Hematopoietic multipotent progenitor cell (in vitro differentiated cells): ENCODE results near the gene PRKCB. TPM values are rescaled to one million over a fixed set of nuclear protein-coding genes. Genes with fewer than 3 reads are reported as not detected.
"Not testable (repeated sequence)": the region's sequence is repeated elsewhere in the genome, so short reads cannot be mapped to it uniquely, and the experiment has no call there.

ENCODE experiments used
- DNase-seq, 3 donors: peaks; one replicate each; pipeline ENCODE4 v3.0.0-alpha.2; 2011 to 2015; ENCODE audit warnings: low read depth in 2 of 3, low spot score in 2 of 3
- total RNA-seq: library from RNA; depleted of rRNA; stranded (reverse); fragments of >200 nt; gene quantifications from one replicate; pipeline ENCODE4 v1.2.3, GENCODE V29; 2012

The PRKCB gene
- total RNA-seq, 1 donor = 71.6 TPM

DNA sequence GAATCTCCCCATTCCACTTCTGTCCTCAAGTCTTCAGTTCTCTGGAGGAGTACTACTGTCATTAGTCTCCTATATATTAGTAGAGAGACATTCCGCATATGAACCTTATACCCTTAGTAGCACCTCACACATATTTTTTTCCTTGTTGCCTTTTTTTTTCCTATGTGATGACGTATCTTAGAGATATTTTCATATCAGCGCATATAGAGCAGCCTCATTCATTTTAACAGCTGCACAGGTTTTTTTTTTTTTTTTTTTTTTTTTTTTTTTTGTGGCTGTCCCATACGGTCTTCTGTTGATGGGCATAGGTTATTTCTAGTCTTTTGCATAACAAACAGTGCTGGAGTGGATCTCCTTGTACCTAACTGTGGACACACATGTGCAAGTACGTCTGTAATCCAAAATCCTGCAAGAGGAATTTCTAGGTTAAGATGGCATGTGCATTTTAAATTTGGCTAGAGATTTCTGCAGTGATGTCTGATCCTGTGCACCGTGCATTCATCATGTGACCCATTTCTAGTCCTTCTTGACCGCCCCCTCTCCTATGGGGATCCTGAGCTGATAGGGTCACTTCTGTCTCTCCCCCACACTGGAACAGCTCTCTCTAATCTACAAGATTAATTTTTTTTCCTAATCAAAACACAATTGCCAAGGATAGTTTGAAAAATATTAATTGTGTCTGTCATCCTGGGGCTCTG is 64.8 kb downstream of the PRKCB start:
- DNase-seq = no peak

DNA sequence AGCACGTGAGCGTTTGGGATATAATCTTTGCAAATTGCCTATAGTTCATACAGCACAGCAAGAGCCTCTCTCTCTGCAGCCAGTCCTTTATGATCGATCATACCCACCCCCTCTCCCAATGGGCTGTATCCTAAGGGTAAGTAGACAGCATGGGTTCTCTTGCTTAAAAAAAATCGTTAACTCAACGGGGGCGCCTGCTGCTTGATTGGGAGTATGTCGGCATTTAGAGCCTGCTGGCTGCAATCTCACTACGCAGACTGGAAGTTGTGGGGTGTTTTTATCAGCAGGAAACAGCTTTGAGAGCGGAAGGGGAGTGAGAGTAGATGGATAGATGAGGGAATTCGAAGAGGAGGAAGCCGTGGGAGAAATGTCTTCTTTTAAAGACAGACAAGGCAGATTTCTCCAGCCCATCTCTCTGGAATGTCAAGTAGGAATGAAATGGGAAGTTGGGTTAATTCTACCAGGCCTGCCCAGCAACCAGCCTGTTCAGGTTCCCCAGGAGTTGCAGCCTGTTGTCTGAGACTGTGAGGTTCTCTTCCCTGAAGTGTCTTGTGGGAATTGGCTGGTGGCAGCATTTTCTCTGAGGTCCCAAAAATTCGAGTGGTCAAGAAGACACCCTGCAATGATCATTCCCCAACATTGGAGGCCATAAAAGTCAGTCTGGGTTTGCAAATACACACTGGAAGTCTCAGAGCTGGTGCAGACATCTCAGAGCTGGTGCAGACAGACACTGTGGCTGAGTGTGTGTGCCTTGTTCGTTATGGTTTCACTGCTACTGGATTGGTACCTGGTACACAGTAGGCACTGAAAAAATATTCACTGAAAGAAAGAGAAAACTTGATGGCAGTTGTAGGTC is 65.6 kb downstream of the PRKCB start:
- peak in 2 of 3 donors; percentile 96 to 99 for DNase-seq

DNA sequence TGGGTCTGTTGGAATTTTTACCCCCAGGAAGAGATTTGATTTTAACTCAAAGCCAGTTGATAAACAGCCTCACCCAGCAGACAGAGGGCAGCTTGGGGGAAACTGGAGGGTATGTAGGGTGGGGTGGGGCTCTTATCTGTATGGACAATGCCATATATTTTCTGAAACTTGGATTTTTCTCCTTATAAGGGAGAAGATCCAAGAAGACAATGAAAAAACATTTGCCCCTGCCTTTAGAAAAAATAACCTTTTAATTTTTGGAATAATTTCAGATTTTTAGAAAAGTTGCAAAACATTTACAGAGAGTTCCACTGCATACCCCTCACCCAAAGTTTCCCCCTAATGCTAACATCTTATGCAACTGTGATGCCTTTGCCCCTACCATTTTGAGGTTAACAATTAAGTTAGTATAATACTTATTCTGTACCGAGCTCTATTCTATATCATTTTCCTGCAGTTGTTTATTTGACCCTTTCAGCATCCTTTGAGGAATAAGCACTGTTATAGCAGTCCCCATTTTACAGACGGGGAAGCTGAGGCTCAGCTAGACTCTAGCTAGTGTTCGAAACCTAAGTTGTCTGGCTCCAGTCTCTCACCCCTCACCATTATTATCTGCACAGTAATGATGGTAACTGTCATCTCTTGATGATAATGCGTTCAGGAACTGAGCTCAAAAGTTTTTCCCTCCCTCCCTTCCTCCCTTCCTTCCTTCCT is 66.4 kb downstream of the PRKCB start:
- DNase-seq = no peak

DNA sequence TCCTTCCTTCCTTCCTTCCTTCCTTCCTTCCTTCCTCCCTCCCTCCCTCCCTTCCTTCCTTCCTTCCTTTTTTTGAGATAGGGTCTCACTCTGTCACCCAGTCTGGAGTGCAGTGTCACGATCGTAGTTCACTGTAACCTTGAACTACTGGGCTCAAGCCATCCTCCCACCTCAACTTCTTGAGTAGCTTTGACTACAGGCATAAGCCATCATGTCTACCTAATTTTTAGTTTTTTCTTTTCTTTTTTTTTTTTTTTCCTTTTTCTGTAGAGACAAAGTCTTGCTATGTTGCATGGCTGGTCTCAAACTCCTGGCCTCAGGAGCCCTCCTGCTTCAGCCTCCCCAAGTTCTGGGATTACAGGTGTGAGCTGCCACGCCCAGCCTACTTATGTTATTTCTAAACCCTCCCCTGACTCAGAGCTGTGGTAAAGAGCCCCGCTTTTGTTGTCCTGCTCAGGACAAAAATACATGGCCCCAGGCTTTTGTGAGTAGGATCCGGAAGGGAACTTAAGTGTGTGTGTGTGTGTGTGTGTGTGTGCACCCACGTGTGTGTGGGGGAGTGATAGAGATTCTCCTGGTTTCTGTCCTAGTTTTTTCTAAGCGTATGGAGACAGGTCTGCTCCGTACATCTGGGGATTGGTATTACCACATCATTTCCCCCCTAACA is 67.1 kb downstream of the PRKCB start:
- DNase-seq = peak in 1 of 3 donors; percentile 45

DNA sequence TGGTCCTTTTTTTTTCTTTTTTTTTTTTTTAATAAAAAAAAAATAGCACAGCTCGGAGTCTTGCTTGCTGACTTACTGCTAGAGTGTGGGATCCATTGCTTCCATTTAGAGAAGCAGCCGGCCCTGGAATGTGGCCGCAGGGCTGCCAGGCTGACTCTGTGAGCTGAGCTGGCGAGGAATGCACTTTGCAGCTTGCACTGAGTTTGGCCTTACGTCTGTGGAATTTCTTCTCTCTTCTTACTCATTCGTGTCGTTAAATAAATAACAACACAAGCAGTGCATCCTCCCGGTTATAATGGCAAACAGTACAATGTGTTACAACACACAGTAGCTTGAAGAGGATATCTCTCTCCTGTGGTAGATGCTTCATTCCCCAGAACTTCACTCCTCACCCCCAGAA is 69.2 kb downstream of the PRKCB start:
- no peak for DNase-seq

DNA sequence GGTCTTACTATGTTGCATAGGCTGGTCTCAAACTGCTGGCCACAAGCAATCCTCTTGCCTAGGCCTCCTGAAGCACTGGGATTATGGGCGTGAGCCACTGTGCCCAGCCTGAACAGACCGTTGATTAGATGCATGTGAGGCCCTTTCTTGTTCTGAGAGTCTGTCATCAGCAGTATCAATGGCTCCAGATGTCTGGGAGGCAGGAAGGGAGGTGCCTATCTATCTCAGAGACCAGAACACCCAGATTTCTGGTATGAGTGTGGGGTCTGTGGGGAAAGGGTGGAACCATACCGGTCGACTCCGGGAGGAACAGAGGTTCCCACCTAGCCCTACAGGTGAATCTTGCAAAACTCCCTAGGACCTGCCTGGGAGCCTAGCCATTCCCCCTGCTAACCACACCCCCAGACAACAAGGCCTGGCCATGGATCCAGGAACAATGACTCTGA is 71.7 kb downstream of the PRKCB start:
- peak in 2 of 3 donors; percentile 65 to 82 for DNase-seq

DNA sequence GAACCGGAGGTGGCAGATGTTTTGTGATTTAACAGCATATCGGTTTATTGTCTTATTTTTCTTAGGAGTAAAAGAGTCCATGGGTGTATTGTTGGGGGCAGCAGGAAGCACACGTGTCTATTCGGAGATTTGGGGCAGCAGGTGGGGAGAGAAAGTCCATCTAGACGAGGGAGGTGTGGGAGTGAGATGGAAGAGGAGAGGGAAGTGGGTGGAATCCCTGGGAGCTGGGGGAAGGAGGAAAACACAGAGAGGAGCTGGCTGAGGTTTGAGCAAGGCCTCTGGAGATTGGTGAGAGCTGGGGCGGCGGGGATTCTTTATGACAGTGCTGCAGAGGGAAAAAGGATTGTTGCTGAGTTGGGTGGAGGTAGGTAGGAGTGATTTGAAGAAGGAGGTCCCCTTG is 72.1 kb downstream of the PRKCB start:
- no peak for DNase-seq

DNA sequence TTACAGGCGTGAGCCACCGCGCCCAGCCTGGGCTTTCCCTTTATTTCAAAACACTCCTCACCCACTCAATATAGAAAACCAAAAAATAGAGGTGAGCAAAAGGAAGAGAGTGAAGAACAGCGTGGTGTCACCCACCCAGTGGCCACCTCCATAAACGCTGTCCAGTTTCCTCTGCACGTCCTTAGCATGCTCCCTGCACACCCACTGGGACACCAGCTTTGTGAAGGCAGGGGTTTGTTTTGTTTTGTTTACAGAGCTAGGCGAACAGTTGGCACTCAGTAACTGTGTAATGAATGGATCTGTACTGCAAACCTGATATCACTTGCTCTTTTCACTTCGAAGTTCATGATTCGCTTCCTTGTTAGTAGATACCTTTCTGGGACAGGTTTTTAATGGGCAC is 73.0 kb downstream of the PRKCB start:
- DNase-seq = no peak

DNA sequence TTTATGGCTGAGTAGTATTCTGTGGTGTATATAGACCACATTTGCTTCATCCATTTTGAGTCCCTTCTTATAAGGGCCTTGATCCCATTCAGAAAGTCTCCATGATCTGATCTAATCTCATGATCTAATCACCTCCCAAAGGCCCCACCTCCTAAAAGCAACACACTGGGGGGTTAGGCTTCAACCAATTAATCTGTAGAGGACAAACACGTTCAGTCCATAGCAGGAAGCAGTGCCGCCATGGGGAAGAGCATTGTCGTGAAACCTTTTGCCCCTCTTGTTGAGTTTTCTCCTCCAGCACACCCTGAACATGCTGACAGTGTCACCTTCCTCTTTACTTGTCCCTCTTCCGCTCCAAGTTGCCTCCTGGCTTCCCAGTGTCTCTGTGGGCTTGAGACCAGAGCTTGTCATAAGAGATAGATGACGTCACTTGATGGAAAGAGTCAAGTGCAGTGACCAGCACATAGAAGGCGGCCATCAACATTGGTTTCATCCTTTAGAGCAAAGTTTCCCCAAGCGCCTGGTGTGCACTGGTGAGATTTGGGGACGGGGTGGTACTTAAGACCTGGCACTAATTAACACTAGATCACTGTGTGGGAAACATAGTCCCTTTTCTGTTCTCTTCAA is 74.1 kb downstream of the PRKCB start:
- DNase-seq = no peak

DNA sequence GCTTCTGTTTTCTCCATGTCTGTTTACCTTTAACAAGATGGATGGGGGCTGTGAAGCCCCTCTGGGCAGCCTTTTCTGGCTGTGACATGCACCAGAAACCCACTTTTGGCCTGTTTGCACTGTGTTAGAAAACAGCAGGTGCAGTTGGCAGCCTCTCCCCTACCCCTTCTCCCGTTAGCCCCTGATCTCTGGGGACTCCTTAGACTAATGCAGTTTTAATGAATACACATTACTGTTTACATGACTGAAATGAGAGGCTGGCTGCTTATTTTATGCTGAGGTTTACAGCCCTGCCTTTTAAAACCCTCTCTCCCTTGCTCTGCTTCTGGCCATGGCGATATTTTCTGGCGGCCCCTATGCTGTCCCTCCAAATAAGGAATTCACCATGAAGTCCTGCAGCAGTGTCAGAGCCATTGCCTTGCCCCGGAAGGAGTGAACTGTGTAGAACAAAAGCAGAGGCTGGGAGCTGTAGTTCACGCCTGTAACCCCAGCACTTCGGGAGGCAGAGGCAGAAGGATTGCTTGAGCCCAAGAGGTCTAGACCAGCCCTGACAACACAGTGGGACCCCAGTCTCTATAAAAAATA is 79.3 kb downstream of the PRKCB start:
- no peak for DNase-seq

DNA sequence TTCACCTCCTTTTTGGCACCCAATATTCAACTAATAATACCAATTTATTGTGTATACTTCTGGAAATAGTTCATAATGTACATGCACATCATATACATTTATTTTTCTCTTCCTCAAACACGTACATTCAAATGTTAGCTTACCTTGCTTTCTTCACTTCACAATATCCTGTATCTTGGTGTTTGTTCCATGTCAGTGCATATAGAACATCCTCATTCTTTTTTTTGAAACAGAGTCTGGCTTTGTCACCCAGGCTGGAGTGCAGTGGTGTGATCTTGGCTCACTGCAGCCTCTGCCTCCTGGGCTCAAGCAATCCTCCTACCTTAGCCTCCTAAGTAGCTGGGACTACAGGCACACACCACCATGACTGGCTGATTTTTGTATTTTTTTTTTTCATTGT is 80.8 kb downstream of the PRKCB start:
- not testable (repeated sequence) for DNase-seq

DNA sequence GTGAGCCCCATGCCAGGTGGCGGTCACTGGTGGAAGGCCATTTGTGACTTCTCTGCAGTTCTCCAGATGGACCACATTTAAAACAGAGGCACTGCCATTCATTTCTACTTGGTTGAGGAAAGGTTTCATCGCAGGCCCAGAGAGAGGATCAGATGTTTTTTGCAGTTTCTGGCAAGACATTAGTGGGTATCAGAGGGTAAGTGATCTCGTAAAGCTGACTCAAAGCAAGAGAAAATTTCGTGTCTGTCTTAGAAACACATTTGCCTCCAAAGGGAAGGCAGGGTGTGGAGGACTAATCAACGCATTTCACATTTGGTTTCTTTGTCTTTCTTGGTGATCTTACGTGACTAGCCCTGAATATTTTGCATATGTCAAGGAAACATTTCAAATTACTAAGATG is 81.8 kb downstream of the PRKCB start:
- no peak for DNase-seq

DNA sequence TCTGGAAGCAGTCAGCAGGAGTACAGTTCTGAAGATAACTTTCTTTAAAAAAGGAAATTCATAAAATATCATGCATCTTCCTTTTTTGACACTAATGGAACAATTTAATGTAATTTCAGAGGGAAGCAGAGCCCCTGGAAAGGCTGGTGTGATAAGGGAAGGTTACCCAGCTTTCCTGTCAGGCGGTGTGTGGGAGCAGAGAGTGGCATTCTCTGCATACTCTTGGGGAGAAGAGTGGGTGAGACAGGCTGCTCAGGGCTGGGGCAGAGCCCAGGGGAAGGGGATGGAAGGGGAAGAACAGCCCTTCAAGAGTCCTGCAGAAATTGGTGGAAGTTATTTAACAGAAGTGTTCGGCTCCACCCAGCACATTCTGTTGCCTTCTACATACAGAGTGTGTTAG is 84.7 kb downstream of the PRKCB start:
- DNase-seq = no peak

DNA sequence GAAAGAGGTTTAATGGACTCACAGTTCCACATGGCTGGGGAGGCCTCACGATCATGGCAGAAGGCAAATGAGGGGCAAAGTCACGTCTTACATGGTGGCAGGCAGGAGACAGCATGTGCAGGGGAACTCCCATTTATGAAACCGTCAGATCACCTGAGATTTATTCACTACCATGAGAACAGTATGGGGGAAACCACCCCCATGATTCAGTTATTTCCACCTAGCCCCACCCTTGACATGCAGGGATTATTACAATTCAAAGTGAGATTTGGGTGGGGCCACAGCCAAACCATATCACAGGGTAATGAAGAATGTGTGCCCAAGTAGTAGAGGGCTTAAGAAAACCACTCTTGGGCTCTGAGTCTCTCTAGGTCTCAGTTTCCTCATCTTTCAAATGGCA is 85.1 kb downstream of the PRKCB start:
- DNase-seq = no peak

DNA sequence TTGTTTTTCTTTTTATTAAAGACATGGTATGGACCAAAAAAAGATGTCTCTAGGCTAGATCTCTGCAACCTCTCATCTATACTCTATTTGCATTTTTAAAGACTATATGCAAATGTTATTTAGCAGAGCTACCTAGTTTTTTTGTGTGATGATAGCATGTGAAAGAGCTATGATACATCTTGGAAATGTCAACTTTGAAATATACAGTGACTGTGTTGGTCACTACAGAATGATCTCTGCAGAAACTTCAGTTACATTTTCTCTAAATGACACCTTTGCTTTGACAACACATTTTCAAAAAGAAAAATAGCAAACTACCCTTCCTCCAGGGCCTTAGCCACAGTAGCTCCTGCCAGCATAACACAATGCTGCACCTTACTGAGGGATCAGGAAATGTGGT is 86.6 kb downstream of the PRKCB start:
- no peak for DNase-seq

DNA sequence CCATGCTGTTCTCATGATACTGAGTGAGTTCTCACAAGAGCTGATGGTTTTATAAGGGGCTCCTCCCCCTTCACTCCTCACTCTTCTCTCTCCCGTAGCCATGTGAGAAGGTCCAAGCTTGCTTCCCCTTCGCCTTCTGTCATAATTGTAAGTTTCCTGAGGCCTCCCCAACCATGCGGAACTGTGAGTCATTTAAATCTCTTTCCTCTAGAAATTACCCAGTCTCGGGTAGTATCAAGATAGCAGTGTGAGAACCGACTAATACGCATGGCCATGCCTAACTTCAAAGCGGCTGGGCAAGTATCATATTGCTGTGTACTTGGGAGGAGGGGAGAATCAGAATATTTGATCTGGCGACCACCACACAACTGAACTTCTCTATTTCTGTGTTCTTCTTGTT is 88.3 kb downstream of the PRKCB start:
- peak in 1 of 3 donors; percentile 48 for DNase-seq

DNA sequence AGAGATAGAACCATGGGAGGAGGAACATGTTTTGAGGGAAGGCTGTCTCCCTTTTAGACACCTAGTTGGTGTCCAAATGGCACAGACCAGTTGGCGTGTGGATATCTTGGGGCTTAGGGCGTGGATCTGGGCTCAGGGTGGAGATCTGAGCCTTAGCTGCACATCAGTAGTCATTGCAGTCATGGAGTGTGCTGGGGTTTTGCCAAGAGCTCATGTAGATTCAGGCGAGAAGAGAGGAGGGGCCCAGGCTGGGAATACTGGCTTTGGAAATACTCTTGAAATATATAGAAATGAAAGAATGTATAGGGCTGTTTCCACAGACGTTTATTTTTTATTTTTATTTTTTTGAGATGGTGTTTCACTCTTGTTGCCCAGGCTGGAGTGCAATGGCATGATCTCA is 92.0 kb downstream of the PRKCB start:
- no peak for DNase-seq

DNA sequence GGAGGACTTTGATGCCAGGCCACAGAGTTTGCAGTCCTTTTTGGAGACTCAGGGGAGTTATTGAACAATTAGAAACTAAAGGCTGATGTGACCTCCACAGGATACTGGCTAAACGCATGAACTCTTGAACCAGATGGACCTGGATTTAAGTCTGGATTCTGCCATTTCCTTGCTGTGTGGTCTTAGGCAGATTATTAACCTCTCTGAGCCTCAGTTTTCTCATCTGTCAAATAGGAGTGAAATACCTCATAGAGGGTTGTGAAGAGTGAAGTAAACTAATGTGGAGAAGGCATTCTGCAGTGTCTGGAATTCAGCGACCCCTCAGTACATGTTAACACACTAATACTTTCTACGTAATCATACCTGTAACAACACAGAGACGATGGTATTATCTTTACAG is 93.5 kb downstream of the PRKCB start:
- no peak for DNase-seq

DNA sequence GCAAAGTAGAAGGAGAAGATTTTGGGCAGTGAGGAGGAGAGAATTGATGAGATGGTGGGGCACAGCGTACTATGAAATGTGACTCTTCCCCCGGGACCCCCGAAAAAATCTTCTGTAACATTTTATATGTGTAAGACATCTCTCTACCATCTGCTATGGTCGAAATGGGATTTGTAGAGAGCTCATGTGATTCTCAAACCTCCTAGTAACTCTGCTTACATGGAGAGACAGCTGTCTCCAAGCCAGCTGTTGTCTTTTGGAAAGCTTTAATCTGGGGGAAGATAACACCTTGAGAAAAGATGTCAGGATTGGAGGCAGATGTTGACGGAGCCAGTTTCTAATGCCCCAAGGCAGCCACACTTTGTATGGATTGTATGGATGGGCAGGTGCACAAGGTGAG is 94.1 kb downstream of the PRKCB start:
- DNase-seq = no peak

DNA sequence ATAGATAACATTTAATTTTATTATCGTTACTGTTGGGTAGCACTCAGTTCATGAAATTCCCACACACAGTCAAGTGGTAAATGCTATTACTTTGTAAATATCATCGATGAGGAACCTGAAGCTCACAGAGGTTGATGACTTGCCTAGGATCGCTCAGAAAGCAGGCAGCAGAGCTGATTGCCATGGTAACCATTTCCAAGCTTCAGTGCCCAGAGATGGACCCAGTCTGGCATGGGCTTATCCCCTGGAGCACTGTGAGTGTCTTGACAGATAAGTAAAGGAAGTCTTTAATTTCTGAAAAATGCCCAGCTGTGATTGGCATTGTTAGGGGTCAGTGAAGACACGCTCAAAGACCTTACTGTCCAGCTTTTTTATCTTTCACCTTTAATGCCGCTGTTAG is 95.0 kb downstream of the PRKCB start:
- no peak for DNase-seq
